ENCODE measurements around the gene DPF3. TPM values are rescaled to one million over a fixed set of nuclear protein-coding genes. Genes with fewer than 3 reads are reported as not detected.
A peak's percentile ranks its signal among the peaks of the same experiment; 100 is the strongest.

Gene DPF3
- total and polyA plus RNA-seq, 5 donors from 2014 or later: 0.11 to 2.0 (median 0.49) TPM; not detected in 1

DNA sequence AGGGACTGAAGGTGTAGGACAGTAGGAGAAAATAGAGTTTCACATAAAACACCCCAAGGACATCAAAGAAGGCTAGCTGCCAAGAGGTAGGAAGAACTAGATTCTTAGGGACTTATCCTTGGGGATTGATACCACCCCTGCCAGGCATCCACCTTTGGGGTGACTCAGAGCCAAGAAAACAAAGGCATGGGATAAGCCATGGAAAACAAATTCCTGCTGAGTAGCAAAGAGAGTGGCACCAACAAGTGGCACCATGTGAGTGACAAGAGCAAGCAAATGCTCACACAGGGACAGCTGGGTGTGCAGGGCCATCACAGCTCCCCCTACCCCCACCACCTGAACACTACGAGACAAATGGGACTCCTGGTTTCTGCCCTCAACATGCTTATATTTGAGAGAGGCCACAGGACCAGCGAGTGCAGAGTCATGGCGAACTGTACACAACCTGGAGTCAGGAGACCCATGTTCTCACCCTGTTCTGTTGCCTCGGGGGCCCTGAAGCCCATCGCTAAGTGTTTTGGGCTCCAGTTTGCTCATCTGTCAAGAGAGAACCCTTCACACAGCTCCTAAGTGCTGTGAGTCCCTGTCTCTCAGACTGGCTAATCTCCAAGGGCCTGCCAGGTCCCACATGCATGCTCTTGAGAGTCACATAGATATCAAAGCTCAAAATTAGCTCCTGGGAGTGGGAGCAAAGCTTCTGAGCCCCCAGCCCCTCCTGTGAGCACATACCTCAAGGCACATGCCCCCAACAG lies 91.9 kb downstream of the DPF3 start:
- H3K27ac Mint-ChIP-seq: no peak overlapping the region
- peaks cover 0 to 5% (median 0%) of the 10 kb centered on the region in 7 donors for H3K9me3 Mint-ChIP-seq
- ATAC-seq (ENCODE audit: low read depth in 2 of 2): no peak
- H3K27me3 ChIP-seq (ENCODE audit: control insufficient read depth, insufficient read depth, low read length): no peaks in the 10 kb centered on the region
- no peaks in the 10 kb centered on the region for H3K36me3 Mint-ChIP-seq
- H3K9me3 ChIP-seq (ENCODE audit: control insufficient read depth in 2 of 2, low read length in 2 of 2): no peaks in the 10 kb centered on the region
- H3K4me3 ChIP-seq (ENCODE audit: low read depth, low read length): no peak overlapping the region
- peaks cover 1% of the 10 kb centered on the region for H3K27me3 Mint-ChIP-seq
- no peak overlapping the region for H3K27ac ChIP-seq (ENCODE audit: insufficient read depth, low read length, poor library complexity, severe bottlenecking)
- no peaks in the 10 kb centered on the region for H3K36me3 ChIP-seq (ENCODE audit: control insufficient read depth, insufficient read depth, low read length)
- no peaks in the 10 kb centered on the region for H3K4me1 ChIP-seq (ENCODE audit: control insufficient read depth, insufficient read depth, low read length, poor library complexity, severe bottlenecking)
- no peaks in the 10 kb centered on the region for H3K4me1 Mint-ChIP-seq
- H3K4me3 Mint-ChIP-seq: no peak overlapping the region
- DNase-seq: no peak

DNA sequence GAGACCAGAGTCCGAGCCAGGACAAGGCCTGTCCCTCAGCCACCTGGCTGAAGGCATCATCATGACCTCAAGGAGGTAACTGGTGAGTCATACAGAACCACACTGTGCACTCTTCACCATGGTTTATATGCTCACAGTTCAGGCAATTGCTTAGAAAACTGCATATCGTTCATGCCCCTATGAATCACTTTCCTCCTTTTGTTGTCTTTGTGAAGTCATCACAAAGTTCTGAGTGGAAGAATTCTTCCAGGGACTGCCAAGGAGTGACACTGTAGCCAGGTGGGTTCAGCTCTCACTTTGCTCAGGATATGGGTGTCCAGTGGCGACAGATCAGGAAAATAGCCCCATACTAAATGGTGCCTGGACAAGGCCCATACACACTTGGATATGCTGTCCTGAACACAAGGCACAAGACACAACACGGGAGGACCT lies 92.5 kb downstream of the DPF3 start:
- Histone ChIP-seq H3K27ac (ENCODE audit: insufficient read depth, low read length, poor library complexity, severe bottlenecking) (no peak overlapping the region), H3K4me1 (ENCODE audit: control insufficient read depth, insufficient read depth, low read length, poor library complexity, severe bottlenecking) (no peaks in the 10 kb centered on the region), H3K4me3 (ENCODE audit: low read depth, low read length) (no peak overlapping the region), H3K36me3 (ENCODE audit: control insufficient read depth, insufficient read depth, low read length) (no peaks in the 10 kb centered on the region), H3K27me3 (ENCODE audit: control insufficient read depth, insufficient read depth, low read length) (no peaks in the 10 kb centered on the region), H3K9me3 (ENCODE audit: control insufficient read depth in 2 of 2, low read length in 2 of 2) (no peaks in the 10 kb centered on the region)
- Mint-ChIP-seq H3K9me3 (peaks cover 0 to 5% (median 0%) of the 10 kb centered on the region in 7 donors), H3K4me3 (no peak overlapping the region), H3K27me3 (peaks cover 7% of the 10 kb centered on the region), H3K36me3 (no peaks in the 10 kb centered on the region), H3K4me1 (no peaks in the 10 kb centered on the region), H3K27ac (no peak overlapping the region)
- ATAC-seq (ENCODE audit: low read depth in 2 of 2): no peak
- DNase-seq: no peak

DNA sequence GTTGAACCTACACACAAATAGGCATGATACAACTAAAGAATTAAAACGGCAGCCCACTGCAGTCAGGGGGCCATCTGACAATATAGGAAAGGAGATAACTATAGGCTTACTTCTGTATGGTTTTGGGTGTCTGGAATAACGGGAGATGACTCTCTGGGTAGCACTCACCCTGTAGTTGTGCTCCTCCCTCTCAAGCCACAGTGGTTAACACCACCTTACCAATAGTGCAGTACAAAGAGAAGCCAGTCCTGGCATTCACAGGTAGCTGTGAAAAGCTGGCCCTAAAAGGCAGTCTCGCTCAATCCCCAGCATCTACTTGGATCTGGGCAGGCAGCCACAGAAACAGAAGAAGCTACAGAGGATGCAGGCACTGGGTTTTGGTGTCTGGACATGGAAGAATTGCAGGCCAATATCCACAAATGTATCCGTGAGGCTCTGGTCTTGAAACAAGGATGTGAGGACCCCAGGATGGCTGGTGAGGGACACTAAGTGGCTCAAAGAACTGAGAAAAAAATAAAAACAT lies 93.0 kb downstream of the DPF3 start:
- H3K9me3 ChIP-seq (ENCODE audit: control insufficient read depth in 2 of 2, low read length in 2 of 2): no peaks in the 10 kb centered on the region

DNA sequence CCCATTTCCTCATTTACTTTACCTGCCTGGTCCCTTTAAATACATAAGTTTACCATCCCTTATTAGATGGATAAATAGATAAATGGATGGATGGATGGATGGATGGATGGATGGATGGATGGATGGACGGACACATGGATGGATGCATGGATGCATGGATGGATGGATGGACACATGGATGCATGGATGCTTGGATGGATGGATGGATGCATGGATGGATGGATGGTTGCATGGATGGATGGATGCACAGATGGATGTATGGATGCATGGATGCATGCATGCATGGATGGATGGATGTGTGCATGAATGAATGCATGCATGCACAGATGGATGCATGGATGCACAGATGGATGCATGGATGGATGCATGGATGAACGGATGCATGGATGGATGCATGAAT lies 93.6 kb downstream of the DPF3 start:
- no peaks in the 10 kb centered on the region for H3K27me3 ChIP-seq (ENCODE audit: control insufficient read depth, insufficient read depth, low read length)
- no peaks in the 10 kb centered on the region for H3K9me3 ChIP-seq (ENCODE audit: control insufficient read depth in 2 of 2, low read length in 2 of 2)
- H3K27ac ChIP-seq (ENCODE audit: insufficient read depth, low read length, poor library complexity, severe bottlenecking): no peak overlapping the region
- H3K4me3 Mint-ChIP-seq: no peak overlapping the region
- no peak overlapping the region for H3K4me3 ChIP-seq (ENCODE audit: low read depth, low read length)
- peaks cover 7% of the 10 kb centered on the region for H3K27me3 Mint-ChIP-seq
- H3K36me3 ChIP-seq (ENCODE audit: control insufficient read depth, insufficient read depth, low read length): no peaks in the 10 kb centered on the region
- no peaks in the 10 kb centered on the region for H3K4me1 ChIP-seq (ENCODE audit: control insufficient read depth, insufficient read depth, low read length, poor library complexity, severe bottlenecking)
- H3K36me3 Mint-ChIP-seq: no peaks in the 10 kb centered on the region
- H3K9me3 Mint-ChIP-seq: peaks cover 0 to 5% (median 0%) of the 10 kb centered on the region in 7 donors
- DNase-seq: no peak
- H3K27ac Mint-ChIP-seq: no peak overlapping the region
- no peaks in the 10 kb centered on the region for H3K4me1 Mint-ChIP-seq
- no peak for ATAC-seq (ENCODE audit: low read depth in 2 of 2)

More for the DNA sequence above, 93.0 kb downstream of the DPF3 start:
- H3K27me3 ChIP-seq (ENCODE audit: control insufficient read depth, insufficient read depth, low read length): no peaks in the 10 kb centered on the region
- Mint-ChIP-seq H3K36me3 (no peaks in the 10 kb centered on the region), H3K27ac (no peak overlapping the region), H3K4me1 (no peaks in the 10 kb centered on the region), H3K4me3 (no peak overlapping the region), H3K9me3 (peaks cover 0 to 5% (median 0%) of the 10 kb centered on the region in 7 donors), H3K27me3 (peaks cover 7% of the 10 kb centered on the region)
- no peaks in the 10 kb centered on the region for H3K36me3 ChIP-seq (ENCODE audit: control insufficient read depth, insufficient read depth, low read length)
- no peak overlapping the region for H3K27ac ChIP-seq (ENCODE audit: insufficient read depth, low read length, poor library complexity, severe bottlenecking)
- no peak for ATAC-seq (ENCODE audit: low read depth in 2 of 2)
- H3K4me1 ChIP-seq (ENCODE audit: control insufficient read depth, insufficient read depth, low read length, poor library complexity, severe bottlenecking): no peaks in the 10 kb centered on the region
- no peak for DNase-seq
- H3K4me3 ChIP-seq (ENCODE audit: low read depth, low read length): no peak overlapping the region

DNA sequence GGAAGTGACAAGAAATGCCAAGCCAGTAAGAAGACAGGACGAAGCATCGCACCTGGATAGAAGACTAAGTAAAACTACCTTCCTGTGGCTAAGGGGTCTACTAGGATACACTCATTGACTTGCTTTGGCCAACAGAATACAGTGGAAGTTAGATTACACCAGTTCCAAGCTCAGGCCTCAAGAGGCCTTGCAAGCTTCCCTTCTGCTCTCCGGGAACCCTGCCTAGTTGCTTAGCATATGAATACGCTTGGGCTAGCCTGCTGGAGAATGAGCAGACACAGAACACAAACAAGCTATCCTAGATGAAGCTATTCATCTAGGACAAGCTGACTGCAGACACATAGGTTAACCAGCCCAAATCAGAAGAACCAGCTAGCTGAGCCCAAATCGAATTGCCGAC lies 97.0 kb downstream of the DPF3 start:
- Histone ChIP-seq H3K27ac (ENCODE audit: insufficient read depth, low read length, poor library complexity, severe bottlenecking) (no peak overlapping the region), H3K27me3 (ENCODE audit: control insufficient read depth, insufficient read depth, low read length) (no peaks in the 10 kb centered on the region), H3K36me3 (ENCODE audit: control insufficient read depth, insufficient read depth, low read length) (no peaks in the 10 kb centered on the region), H3K4me3 (ENCODE audit: low read depth, low read length) (no peak overlapping the region), H3K4me1 (ENCODE audit: control insufficient read depth, insufficient read depth, low read length, poor library complexity, severe bottlenecking) (no peaks in the 10 kb centered on the region), H3K9me3 (ENCODE audit: control insufficient read depth in 2 of 2, low read length in 2 of 2) (no peaks in the 10 kb centered on the region)
- Mint-ChIP-seq H3K9me3 (peaks cover 0 to 5% (median 0%) of the 10 kb centered on the region in 7 donors), H3K4me1 (no peaks in the 10 kb centered on the region), H3K4me3 (no peak overlapping the region), H3K36me3 (no peaks in the 10 kb centered on the region), H3K27me3 (peaks cover 11% of the 10 kb centered on the region), H3K27ac (peak overlapping the region in 1 of 3 donors; percentile 34)
- ATAC-seq (ENCODE audit: low read depth in 2 of 2) (no peak), DNase-seq (no peak)

DNA sequence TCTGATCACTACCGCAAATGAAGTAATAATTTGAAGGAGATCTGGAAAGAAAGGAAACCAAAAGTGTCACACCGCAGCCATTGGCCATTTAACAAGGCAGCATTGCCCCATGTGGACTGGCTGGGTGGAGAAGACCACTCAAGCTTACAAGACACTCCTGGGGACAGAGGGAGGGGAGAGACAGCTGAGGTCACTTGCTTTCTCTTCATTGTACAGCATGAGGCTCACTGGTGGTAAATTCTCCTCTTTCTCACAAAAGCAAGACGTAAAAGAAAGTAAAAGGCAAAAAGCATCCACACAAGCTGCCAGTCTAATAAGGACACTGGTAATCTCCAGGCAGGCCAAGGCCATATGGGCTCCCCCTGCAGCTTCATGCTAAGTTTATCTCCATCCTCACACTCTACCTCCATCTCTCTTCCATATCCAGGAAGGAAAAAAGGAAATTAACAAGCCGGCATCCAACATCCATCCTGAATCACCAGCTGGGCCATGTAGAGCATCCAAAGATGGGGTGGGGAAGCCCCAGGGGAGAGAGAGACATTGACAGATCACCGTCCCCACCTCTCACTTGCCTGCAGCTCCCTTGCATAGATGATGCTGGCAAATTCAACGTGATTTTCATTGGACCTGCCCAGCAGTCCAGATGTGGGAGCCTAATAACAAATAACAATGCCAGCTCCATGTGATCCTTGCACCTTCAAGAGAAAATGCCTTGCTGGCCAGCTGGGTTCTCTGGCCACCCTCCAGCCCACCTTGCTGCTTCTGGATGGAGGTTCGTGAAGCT lies 100.6 kb downstream of the DPF3 start:
- Histone ChIP-seq H3K9me3 (ENCODE audit: control insufficient read depth in 2 of 2, low read length in 2 of 2) (no peaks in the 10 kb centered on the region), H3K4me3 (ENCODE audit: low read depth, low read length) (no peak overlapping the region), H3K36me3 (ENCODE audit: control insufficient read depth, insufficient read depth, low read length) (no peaks in the 10 kb centered on the region), H3K27me3 (ENCODE audit: control insufficient read depth, insufficient read depth, low read length) (no peaks in the 10 kb centered on the region), H3K4me1 (ENCODE audit: control insufficient read depth, insufficient read depth, low read length, poor library complexity, severe bottlenecking) (no peaks in the 10 kb centered on the region), H3K27ac (ENCODE audit: insufficient read depth, low read length, poor library complexity, severe bottlenecking) (no peak overlapping the region)
- no peak for DNase-seq
- Mint-ChIP-seq H3K4me3 (no peak overlapping the region), H3K27me3 (peaks cover 11% of the 10 kb centered on the region), H3K9me3 (no peaks in the 10 kb centered on the region), H3K27ac (no peak overlapping the region), H3K36me3 (no peaks in the 10 kb centered on the region), H3K4me1 (peaks cover 0 to 4% (median 2%) of the 10 kb centered on the region in 4 donors)
- ATAC-seq (ENCODE audit: low read depth in 2 of 2): no peak

DNA sequence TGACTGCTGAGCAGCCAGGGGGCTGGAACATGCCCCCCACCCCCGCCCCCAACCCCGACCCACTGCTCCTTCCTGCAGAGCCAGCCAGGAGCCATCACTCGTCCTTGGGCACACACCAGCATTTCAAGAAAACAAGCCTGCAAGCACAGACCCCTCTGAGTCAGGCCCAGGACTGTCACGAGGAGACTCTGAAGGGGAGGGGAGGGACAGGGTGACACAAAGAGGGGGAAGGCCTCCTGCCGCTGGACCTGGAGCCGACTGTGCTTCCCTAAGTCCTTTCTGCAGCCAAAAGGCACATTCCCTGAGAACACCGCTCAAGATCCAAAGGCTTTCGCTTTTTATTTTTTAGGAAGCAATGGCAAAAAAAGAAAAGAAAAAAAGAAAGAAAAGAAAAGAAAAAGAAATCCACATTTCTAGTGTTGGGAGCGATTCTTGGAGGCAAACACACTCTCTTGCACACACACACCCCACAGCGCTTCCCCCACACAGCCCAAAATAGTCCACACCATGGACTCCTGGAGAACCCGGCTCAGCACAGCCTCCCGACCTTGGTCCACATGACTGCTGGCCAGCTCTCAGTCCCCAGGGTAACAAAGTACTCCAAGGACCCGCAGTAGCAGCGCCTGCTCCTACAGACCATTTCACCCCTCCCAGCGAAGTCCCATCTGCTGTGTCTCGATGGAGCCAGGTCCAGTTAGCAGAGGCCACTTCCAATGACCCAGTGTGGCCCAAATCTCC lies 101.7 kb downstream of the DPF3 start:
- Mint-ChIP-seq H3K4me1 (peaks cover 0 to 4% (median 2%) of the 10 kb centered on the region in 4 donors), H3K27me3 (peaks cover 13% of the 10 kb centered on the region), H3K4me3 (no peak overlapping the region), H3K36me3 (no peaks in the 10 kb centered on the region), H3K27ac (no peak overlapping the region), H3K9me3 (no peaks in the 10 kb centered on the region)
- Histone ChIP-seq H3K27me3 (ENCODE audit: control insufficient read depth, insufficient read depth, low read length) (no peaks in the 10 kb centered on the region), H3K9me3 (ENCODE audit: control insufficient read depth in 2 of 2, low read length in 2 of 2) (no peaks in the 10 kb centered on the region), H3K4me1 (ENCODE audit: control insufficient read depth, insufficient read depth, low read length, poor library complexity, severe bottlenecking) (no peaks in the 10 kb centered on the region), H3K27ac (ENCODE audit: insufficient read depth, low read length, poor library complexity, severe bottlenecking) (no peak overlapping the region), H3K36me3 (ENCODE audit: control insufficient read depth, insufficient read depth, low read length) (no peaks in the 10 kb centered on the region), H3K4me3 (ENCODE audit: low read depth, low read length) (no peak overlapping the region)
- DNase-seq: no peak
- no peak for ATAC-seq (ENCODE audit: low read depth in 2 of 2)

Measured in CD4-positive, CD25-positive, alpha-beta regulatory T cell (primary cell).